Endodermal cell (in vitro differentiated cells): Measurements from ENCODE around the gene MTIF3. TPM values are rescaled to one million over a fixed set of nuclear protein-coding genes. Genes with fewer than 3 reads are reported as not detected.

ENCODE experiments used
- DNase-seq: peaks from one replicate; pipeline ENCODE4 v3.0.0-alpha.2; 2017
- H3K27ac ChIP-seq: 2 replicates; pipeline ENCODE4 v1.5.1; 2013; ENCODE audit warnings: mild to moderate bottlenecking, low read depth, low read length, moderate library complexity
- H3K27me3 ChIP-seq: 2 replicates; pipeline ENCODE4 v1.6.1; 2013; ENCODE audit warnings: mild to moderate bottlenecking, low read length, moderate library complexity; ENCODE audit not compliant: insufficient read depth, control insufficient read depth, poor library complexity, severe bottlenecking
- H3K36me3 ChIP-seq: 2 replicates; pipeline ENCODE4 v1.7.0; 2013; ENCODE audit warnings: mild to moderate bottlenecking, low read length, moderate library complexity; ENCODE audit not compliant: control insufficient read depth, insufficient read depth
- H3K4me1 ChIP-seq: one replicate; pipeline ENCODE4 v1.7.0; 2013; ENCODE audit warnings: low read length; ENCODE audit not compliant: control insufficient read depth, insufficient read depth
- H3K4me3 ChIP-seq: 2 replicates; pipeline ENCODE4 v1.5.1; 2013; ENCODE audit warnings: mild to moderate bottlenecking, low read length, moderate library complexity
- H3K9ac ChIP-seq: 2 replicates; pipeline ENCODE4 v1.6.1; 2013; ENCODE audit warnings: mild to moderate bottlenecking, low read length, moderate library complexity; ENCODE audit not compliant: poor library complexity, severe bottlenecking; ENCODE audit errors: extremely low read depth
- H3K9me3 ChIP-seq: 2 replicates; pipeline ENCODE4 v1.6.1; 2013; ENCODE audit warnings: mild to moderate bottlenecking, low read length, moderate library complexity; ENCODE audit not compliant: control insufficient read depth
- H3K27ac Mint-ChIP-seq: 2 replicates; pipeline ENCODE4 v1.8.0; 2020; ENCODE audit warnings: mixed read lengths
- H3K27me3 Mint-ChIP-seq: 2 replicates; pipeline ENCODE4 v1.8.0; 2021; ENCODE audit warnings: mild to moderate bottlenecking, mixed read lengths; ENCODE audit not compliant: insufficient read depth
- H3K36me3 Mint-ChIP-seq: 2 replicates; pipeline ENCODE4 v1.8.0; 2020; ENCODE audit warnings: low read depth, mixed read lengths
- H3K4me1 Mint-ChIP-seq: 2 replicates; pipeline ENCODE4 v1.8.0; 2020; ENCODE audit warnings: mixed read lengths
- H3K4me3 Mint-ChIP-seq: 2 replicates; pipeline ENCODE4 v1.8.0; 2020; ENCODE audit warnings: mild to moderate bottlenecking, moderate library complexity, mixed read lengths
- H3K9me3 Mint-ChIP-seq: 2 replicates; pipeline ENCODE4 v1.8.0; 2020; ENCODE audit warnings: mild to moderate bottlenecking, mixed read lengths
- WGBS, 2 experiments: methylation state at CpG; one replicate each; pipeline versions ENCODE4 v1.1.5 to v1.1.7; 2013; ENCODE audit warnings: missing lambda C conversion rate in 2 of 2, mixed read lengths in 1 of 2; ENCODE audit not compliant: insufficient coverage in 1 of 2, insufficient read length in 1 of 2; 5-methylcytosine and 5-hydroxymethylcytosine counted together
- total RNA-seq, 2 donors: library from RNA; stranded (reverse); fragmentation: NEBNext Ultra II Directional in 1 of 2; extraction: Animal tissue kit (Norgen Biotek cat#: 25700) in 1 of 2; gene quantifications; 2 replicates in 1 of 2; 3 replicates in 1 of 2; pipeline ENCODE4 v1.2.1, GENCODE V29; 2021
- TF ChIP-seq, protein P1 (sequence below): fragments of 200-600 bp; sonication (generic); conservative IDR thresholded peaks from 2 replicates; pipeline ENCODE4 v1.5.0; 2021; ENCODE audit warnings: antibody characterized with exemption, mild to moderate bottlenecking

MTIF3 gene
- total RNA-seq, 2 donors from 2014 or later: 35.0 to 46.8 TPM

DNA sequence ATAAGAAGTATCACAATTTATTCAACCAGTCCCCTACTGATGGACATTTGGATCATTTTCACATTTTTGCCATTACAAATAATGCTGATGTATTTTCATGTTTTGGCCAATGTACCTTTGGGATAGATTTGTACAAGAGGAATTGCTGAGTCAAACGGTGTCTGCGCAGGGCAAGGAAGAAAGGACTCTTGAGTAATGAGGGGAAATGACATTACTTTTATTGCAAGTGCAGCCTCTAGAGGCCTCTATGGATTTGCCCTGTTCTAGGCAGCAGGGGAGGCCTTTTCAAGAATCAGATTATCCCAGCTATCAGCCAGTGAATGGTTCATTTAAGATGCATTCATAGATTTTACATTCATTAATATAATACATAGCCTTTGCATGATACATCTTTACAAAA lies 58.9 kb downstream of the MTIF3 start:
- H3K4me1 ChIP-seq: no peaks in the 10 kb centered on the region
- no peaks in the 10 kb centered on the region for H3K27me3 ChIP-seq
- H3K4me3 ChIP-seq: no peak overlapping the region
- Mint-ChIP-seq H3K4me3 (no peak overlapping the region), H3K27me3 (no peaks in the 10 kb centered on the region), H3K4me1 (peaks cover 10% of the 10 kb centered on the region), H3K27ac (no peak overlapping the region), H3K36me3 (no peaks in the 10 kb centered on the region), H3K9me3 (no peaks in the 10 kb centered on the region)
- DNase-seq: no peak
- no peak overlapping the region for H3K27ac ChIP-seq
- H3K9ac ChIP-seq: no peak overlapping the region
- H3K9me3 ChIP-seq: no peaks in the 10 kb centered on the region
- TF ChIP-seq, protein P1, sequence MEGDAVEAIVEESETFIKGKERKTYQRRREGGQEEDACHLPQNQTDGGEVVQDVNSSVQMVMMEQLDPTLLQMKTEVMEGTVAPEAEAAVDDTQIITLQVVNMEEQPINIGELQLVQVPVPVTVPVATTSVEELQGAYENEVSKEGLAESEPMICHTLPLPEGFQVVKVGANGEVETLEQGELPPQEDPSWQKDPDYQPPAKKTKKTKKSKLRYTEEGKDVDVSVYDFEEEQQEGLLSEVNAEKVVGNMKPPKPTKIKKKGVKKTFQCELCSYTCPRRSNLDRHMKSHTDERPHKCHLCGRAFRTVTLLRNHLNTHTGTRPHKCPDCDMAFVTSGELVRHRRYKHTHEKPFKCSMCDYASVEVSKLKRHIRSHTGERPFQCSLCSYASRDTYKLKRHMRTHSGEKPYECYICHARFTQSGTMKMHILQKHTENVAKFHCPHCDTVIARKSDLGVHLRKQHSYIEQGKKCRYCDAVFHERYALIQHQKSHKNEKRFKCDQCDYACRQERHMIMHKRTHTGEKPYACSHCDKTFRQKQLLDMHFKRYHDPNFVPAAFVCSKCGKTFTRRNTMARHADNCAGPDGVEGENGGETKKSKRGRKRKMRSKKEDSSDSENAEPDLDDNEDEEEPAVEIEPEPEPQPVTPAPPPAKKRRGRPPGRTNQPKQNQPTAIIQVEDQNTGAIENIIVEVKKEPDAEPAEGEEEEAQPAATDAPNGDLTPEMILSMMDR: no peak
- H3K36me3 ChIP-seq: no peaks in the 10 kb centered on the region
- WGBS, 2 experiments: 91 to 100% methylated on average over 2 of the region's 2 CpGs

DNA sequence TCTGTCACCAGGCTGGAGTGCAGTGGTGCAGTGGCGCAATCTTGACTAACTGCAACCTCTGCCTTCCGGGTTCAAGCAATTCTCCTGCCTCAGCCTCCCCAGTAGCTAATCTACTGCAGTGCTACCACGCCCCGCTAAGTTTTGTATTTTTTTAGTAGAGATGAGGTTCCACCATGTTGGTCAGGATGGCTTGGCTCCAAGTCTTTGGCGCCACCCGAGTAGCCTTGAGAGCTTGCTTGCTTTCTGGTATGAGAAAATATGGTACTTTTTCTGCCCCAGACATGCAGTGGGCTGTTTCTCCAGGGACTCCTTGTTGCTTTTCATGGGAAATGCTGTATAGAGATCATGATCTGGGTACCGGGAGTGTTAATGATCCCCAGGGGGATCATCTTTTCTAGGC lies 60.5 kb downstream of the MTIF3 start:
- Mint-ChIP-seq H3K27me3 (peaks cover 2% of the 10 kb centered on the region), H3K9me3 (no peaks in the 10 kb centered on the region), H3K4me3 (no peak overlapping the region), H3K4me1 (peaks cover 3% of the 10 kb centered on the region), H3K36me3 (no peaks in the 10 kb centered on the region), H3K27ac (no peak overlapping the region)
- Histone ChIP-seq H3K27me3 (no peaks in the 10 kb centered on the region), H3K4me1 (no peaks in the 10 kb centered on the region), H3K36me3 (no peaks in the 10 kb centered on the region), H3K27ac (no peak overlapping the region), H3K9ac (no peak overlapping the region), H3K9me3 (no peaks in the 10 kb centered on the region), H3K4me3 (no peak overlapping the region)
- no peak for DNase-seq
- WGBS, 2 experiments: 89 to 92% methylated on average over 4 to 7 of the region's 7 CpGs
- TF ChIP-seq, protein P1: no peak

DNA sequence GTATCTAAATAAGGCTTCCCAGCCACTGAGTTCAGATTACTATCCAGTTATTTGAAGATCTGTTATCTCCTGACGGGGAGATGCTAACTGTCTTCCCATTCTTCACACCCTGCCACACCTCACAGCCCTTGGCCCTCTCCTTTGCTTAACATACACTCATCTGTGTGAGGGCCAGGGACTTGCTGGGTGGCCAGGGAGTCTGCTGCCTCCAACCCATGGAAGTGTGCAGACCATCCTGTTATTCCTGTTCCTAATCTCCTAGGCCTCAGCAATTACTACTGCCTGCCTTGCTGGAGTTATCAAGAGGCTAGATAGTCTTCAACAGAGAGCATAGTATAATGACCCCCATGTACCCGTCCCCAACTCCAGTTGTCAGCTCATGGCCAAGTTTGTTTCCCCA lies 62.1 kb downstream of the MTIF3 start:
- TF ChIP-seq, protein P1: no peak
- Mint-ChIP-seq H3K27me3 (peaks cover 2% of the 10 kb centered on the region), H3K27ac (no peak overlapping the region), H3K9me3 (no peaks in the 10 kb centered on the region), H3K4me1 (peaks cover 3% of the 10 kb centered on the region), H3K36me3 (no peaks in the 10 kb centered on the region), H3K4me3 (no peak overlapping the region)
- Histone ChIP-seq H3K9ac (no peak overlapping the region), H3K9me3 (no peaks in the 10 kb centered on the region), H3K36me3 (no peaks in the 10 kb centered on the region), H3K4me3 (no peak overlapping the region), H3K27me3 (no peaks in the 10 kb centered on the region), H3K27ac (no peak overlapping the region), H3K4me1 (no peaks in the 10 kb centered on the region)
- 76 to 80% methylated on average over 1 to 2 of the region's 2 CpGs for WGBS, 2 experiments
- DNase-seq: no peak

Other genes with a start within 250 kb of the MTIF3 start
- gene RPL21, start 199.0 kb downstream of the MTIF3 start, total RNA-seq: 100 to 1,000 TPM; 882 to 975 TPM
- 1 to 10 TPM in 1 of 2 donors, under 1 TPM in 1; 0.95 to 1.1 TPM for gene RASL11A, start 179.7 kb downstream of the MTIF3 start, total RNA-seq
- gene GTF3A, start 25.9 kb downstream of the MTIF3 start, total RNA-seq: 10 to 100 TPM; 70.4 to 80.0 TPM
- gene LNX2, start 170.0 kb upstream of the MTIF3 start, total RNA-seq: 10 to 100 TPM; 13.9 to 15.6 TPM
- 100 to 1,000 TPM; 135 to 136 TPM for gene POLR1D, start 171.3 kb upstream of the MTIF3 start, total RNA-seq